Measurements from ENCODE around the gene USP47.

DNA sequence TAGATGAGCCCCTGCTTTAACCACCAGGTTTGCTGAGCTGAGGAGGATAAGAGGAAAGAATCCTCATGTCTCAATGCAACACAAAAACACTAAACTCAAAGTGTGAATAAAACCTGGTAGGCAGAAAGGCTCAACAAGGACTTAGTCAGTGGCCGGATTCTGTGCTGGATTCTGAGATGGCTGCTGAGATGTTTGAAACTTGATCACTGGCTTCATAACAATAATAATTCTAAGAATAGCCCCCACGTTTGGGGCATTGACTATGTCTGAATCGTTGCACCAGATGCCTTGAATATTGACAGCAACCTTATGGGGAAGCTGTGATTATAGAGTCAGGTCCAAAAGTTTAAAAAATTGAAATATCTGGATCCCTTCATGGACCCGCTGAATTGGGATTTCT, 162.0 kb downstream of the USP47 start:
- TF ChIP-seq EP300 (IDR thresholded peaks at IDR 0.05) (no peak), POLR2A (IDR thresholded peaks at IDR 0.05; ENCODE audit: low read length) (no peak), CTCF (IDR thresholded peaks at IDR 0.05) (no peak)
- TF ChIP-seq, protein P1, sequence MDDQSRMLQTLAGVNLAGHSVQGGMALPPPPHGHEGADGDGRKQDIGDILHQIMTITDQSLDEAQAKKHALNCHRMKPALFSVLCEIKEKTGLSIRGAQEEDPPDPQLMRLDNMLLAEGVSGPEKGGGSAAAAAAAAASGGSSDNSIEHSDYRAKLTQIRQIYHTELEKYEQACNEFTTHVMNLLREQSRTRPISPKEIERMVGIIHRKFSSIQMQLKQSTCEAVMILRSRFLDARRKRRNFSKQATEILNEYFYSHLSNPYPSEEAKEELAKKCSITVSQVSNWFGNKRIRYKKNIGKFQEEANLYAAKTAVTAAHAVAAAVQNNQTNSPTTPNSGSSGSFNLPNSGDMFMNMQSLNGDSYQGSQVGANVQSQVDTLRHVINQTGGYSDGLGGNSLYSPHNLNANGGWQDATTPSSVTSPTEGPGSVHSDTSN (IDR thresholded peaks at IDR 0.05), result no peak
